Left ventricle myocardium inferior (tissue), 1 donor: Measurements from ENCODE around the gene NDST1. TPM values are rescaled to one million over a fixed set of nuclear protein-coding genes. Genes with fewer than 3 reads are reported as not detected.

Experiments
- DNase-seq: peaks from one replicate; pipeline ENCODE4 v3.0.0-alpha.2; 2020
- H3K27ac ChIP-seq: fragments of 200-600 bp; replicated peaks from 2 replicates; pipeline ENCODE4 v1.8.0; 2021
- H3K27me3 ChIP-seq: fragments of 200-600 bp; 2 replicates; pipeline ENCODE4 v1.8.0; 2021; ENCODE audit warnings: low read depth
- H3K36me3 ChIP-seq: fragments of 200-600 bp; 2 replicates; pipeline ENCODE4 v1.8.0; 2021
- H3K4me1 ChIP-seq: fragments of 200-600 bp; 2 replicates; pipeline ENCODE4 v1.8.0; 2021
- H3K4me3 ChIP-seq: fragments of 200-600 bp; 2 replicates; pipeline ENCODE4 v1.8.0; 2021; ENCODE audit warnings: mild to moderate bottlenecking, moderate library complexity
- H3K9me3 ChIP-seq: fragments of 200-600 bp; replicated peaks from 2 replicates; pipeline ENCODE4 v1.8.0; 2021
- intact Hi-C: fragments of 100-400 bp; cut with micrococcal nuclease; formaldehyde crosslinking; loops from one replicate; pipeline ENCODE4 v1.11.0; 2022
- total RNA-seq: library from RNA; stranded (reverse); fragmentation: NEBNext Ultra II Directional; extraction: Animal tissue kit (Norgen Biotek cat#: 25700); gene quantifications from one replicate; pipeline ENCODE4 v1.2.1, GENCODE V29; 2021
- TF ChIP-seq, protein P1 (sequence below): fragments of 200-600 bp; IDR thresholded peaks from 2 replicates; pipeline ENCODE4 v1.8.0; 2021; ENCODE audit warnings: antibody characterized with exemption, mild to moderate bottlenecking, borderline replicate concordance
- donor health status: DM: no; HTN: yes; CAD: no; lungs with severe emphysema.

NDST1 gene
- total RNA-seq, 1 donor from 2014 or later = 58.9 TPM

DNA sequence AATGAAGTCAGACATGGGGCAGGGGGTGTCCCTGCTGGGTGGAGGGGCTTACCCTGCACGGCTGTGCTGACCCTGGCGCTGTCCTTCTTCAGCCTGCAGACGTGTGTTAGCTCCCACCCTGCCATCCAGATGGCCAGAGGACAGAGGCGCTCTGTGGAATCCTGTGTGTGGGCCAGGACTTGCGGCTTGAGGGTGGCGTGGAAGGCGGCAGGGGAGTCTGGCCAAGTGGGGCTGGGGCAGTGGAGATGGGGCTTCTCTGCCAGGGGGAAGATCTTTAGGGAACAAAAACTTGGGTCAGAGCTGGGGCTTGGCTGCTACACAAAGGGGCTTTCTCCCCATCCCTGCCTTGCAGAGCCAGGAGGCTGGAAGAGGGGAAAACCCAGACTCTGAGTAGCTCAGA, 86.1 kb downstream of the NDST1 start:
- peaks cover 96% of the 10 kb centered on the region for H3K4me1 ChIP-seq
- no peak overlapping the region for H3K4me3 ChIP-seq
- H3K9me3 ChIP-seq = no peaks in the 10 kb centered on the region
- intact Hi-C loops = no loop called here
- H3K27me3 ChIP-seq = no peaks in the 10 kb centered on the region
- no peaks in the 10 kb centered on the region for H3K36me3 ChIP-seq
- TF ChIP-seq, protein P1, sequence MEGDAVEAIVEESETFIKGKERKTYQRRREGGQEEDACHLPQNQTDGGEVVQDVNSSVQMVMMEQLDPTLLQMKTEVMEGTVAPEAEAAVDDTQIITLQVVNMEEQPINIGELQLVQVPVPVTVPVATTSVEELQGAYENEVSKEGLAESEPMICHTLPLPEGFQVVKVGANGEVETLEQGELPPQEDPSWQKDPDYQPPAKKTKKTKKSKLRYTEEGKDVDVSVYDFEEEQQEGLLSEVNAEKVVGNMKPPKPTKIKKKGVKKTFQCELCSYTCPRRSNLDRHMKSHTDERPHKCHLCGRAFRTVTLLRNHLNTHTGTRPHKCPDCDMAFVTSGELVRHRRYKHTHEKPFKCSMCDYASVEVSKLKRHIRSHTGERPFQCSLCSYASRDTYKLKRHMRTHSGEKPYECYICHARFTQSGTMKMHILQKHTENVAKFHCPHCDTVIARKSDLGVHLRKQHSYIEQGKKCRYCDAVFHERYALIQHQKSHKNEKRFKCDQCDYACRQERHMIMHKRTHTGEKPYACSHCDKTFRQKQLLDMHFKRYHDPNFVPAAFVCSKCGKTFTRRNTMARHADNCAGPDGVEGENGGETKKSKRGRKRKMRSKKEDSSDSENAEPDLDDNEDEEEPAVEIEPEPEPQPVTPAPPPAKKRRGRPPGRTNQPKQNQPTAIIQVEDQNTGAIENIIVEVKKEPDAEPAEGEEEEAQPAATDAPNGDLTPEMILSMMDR = no peak
- no peak for DNase-seq
- peak overlapping the region; percentile 90 for H3K27ac ChIP-seq

DNA sequence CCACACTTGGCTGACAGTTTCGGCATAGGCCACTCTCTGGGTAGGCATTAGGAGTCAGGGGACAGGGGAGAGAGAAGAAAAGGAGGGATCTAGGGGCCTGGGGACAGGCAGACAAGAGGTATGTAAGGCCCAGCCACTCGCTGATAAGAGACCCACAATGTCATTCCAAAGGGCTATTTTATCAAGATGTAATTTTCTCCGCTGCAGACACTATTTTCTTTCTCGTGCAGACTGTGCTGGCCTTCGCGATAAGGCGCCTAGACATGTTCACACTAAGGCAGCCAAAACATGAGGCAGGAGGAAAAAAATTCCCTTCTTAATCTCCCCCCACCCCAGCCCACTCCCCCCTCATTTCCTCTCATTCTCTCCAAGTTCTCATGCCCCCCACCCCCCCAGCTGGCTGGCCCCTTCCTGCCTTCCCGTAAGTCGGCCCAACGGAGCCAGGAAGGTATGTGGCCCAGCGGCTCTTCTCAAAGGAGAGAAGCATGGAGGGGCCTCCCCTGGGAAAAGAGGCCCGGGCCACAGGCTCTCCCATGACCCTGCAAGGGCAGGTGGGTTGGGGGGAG, 87.6 kb downstream of the NDST1 start:
- H3K27me3 ChIP-seq = no peaks in the 10 kb centered on the region
- no peaks in the 10 kb centered on the region for H3K9me3 ChIP-seq
- no peaks in the 10 kb centered on the region for H3K36me3 ChIP-seq
- TF ChIP-seq, protein P1 = no peak
- intact Hi-C loops = no loop called here
- H3K4me1 ChIP-seq = peaks cover 98% of the 10 kb centered on the region
- H3K27ac ChIP-seq = peak overlapping the region; percentile 90
- H3K4me3 ChIP-seq = no peak overlapping the region
- peak; percentile 43 for DNase-seq

DNA sequence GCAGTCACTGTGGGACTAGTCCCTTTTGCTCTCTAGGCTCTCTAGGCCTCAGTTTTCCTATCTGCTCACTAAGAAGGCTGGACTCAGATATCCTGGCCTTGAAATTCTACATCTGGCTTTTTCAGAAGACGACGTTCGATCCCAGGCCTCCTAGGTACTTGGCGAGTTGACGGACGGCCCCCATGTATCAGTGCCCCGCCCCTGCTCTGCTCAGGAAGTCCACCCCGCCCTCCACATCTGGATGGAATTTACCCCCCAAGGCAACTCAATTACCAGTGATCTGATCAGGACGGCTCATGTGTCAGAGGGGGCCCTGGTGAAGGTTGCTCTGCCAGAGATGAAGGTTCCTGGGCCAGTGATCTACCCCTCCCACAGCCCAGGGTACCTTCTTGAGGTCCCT, 88.4 kb downstream of the NDST1 start:
- intact Hi-C loops = no loop called here
- H3K9me3 ChIP-seq = no peaks in the 10 kb centered on the region
- peak overlapping the region; percentile 90 for H3K27ac ChIP-seq
- H3K4me3 ChIP-seq = no peak overlapping the region
- no peaks in the 10 kb centered on the region for H3K27me3 ChIP-seq
- H3K36me3 ChIP-seq = no peaks in the 10 kb centered on the region
- TF ChIP-seq, protein P1 = no peak
- H3K4me1 ChIP-seq = peaks cover 98% of the 10 kb centered on the region
- no peak for DNase-seq

DNA sequence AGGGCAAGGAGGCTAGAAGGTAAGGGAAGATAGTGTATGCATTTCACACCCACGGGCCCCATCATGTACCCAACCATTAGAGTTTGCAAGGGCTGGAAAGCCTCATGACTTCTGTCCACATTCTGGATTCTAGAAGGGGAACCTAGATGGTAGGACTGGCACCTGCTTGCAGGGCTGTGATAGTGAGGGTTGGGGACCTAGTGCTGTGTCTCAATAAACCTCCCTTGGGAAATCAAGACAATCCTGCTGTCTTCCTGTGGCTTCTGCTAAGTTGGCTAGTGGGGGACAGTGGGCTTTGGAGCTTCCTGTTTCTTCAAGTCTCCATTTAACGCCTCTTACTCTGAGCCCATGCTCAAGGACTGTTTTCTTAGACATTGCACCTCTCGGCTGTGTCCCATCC, 88.9 kb downstream of the NDST1 start:
- peak; percentile 7 for DNase-seq
- Histone ChIP-seq H3K27me3 (no peaks in the 10 kb centered on the region), H3K4me3 (no peak overlapping the region), H3K27ac (peak overlapping the region; percentile 90), H3K4me1 (peaks cover 98% of the 10 kb centered on the region), H3K9me3 (no peaks in the 10 kb centered on the region), H3K36me3 (no peaks in the 10 kb centered on the region)
- TF ChIP-seq, protein P1 = no peak
- intact Hi-C loops = no loop called here

DNA sequence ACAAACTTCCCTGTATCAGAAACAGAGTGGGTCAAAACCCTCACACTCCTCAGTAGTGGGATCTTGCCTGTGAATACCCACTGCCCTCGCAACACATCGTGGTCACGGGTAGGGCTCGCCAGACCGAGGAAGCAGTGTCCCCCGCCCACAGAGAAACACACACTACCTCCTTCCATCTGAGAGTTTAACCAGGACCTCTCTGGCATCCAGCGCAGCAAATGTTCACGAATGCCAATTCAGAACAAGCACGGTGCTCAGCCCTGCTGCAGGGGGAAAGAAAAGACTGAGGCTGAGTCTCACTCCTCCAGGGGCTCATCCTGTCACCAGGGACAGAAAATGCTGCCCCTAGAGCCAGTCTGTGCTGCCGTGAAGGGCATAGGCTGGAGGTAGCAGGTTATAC, 90.1 kb downstream of the NDST1 start:
- peaks cover 98% of the 10 kb centered on the region for H3K4me1 ChIP-seq
- H3K27ac ChIP-seq = peak overlapping the region; percentile 90
- H3K4me3 ChIP-seq = no peak overlapping the region
- H3K27me3 ChIP-seq = no peaks in the 10 kb centered on the region
- no peaks in the 10 kb centered on the region for H3K36me3 ChIP-seq
- intact Hi-C loops = no loop called here
- peak; percentile 6 for DNase-seq
- H3K9me3 ChIP-seq = no peaks in the 10 kb centered on the region
- TF ChIP-seq, protein P1 = no peak

DNA sequence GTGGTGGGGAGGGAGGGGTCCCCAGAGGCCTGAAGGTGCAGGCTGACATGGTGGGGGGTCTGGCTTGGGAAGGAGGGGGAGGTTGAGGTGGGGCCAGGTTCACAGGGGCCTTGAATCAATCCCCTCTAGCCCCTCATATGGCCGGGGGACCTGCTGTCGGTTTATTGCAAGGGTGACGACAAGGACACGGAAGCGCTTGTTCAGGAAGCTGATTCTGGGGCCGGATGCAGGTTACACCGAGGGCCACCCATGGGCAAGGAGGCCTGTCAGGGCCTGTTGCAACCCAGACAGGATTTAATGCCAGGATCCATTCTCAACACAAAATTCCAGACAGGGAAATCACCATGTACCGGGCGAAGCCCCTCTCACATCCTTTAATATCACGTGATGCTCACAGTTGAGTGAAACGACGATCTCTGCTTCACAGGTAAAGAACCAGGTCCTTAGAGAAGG, 90.9 kb downstream of the NDST1 start:
- DNase-seq = no peak
- Histone ChIP-seq H3K27ac (peak overlapping the region; percentile 90), H3K4me3 (no peak overlapping the region), H3K27me3 (no peaks in the 10 kb centered on the region), H3K4me1 (peaks cover 98% of the 10 kb centered on the region), H3K36me3 (no peaks in the 10 kb centered on the region), H3K9me3 (no peaks in the 10 kb centered on the region)
- intact Hi-C loops = no loop called here
- TF ChIP-seq, protein P1 = no peak
